RWPE1 (cell line): ENCODE results near the gene CHD5.
"Not testable (repeated sequence)": the region's sequence is repeated elsewhere in the genome, so short reads cannot be mapped to it uniquely, and the experiment has no call there.

Experiments
- CTCF ChIA-PET: fragments of 350-600 bp; sonication (Branson Sonifier 250); formaldehyde crosslinking; extraction: SDS; loops from one replicate; lab custom pipeline; 2021; lab: Yijun Ruan, JAX
- POLR2A ChIA-PET: fragments of 400-600 bp; formaldehyde crosslinking; extraction: SDS; loops from one replicate; lab custom pipeline; 2020; ENCODE audit warnings: antibody characterized with exemption; ENCODE audit not compliant: low non-redundant PET; lab: Yijun Ruan, JAX
- DNase-seq: peaks from one replicate; pipeline ENCODE4 v3.0.0; 2012; ENCODE audit warnings: low spot score
- H3K27ac ChIP-seq: fragments of 450-650 bp; 2 replicates; pipeline ENCODE4 v1.5.1; 2017
- CTCF ChIP-seq: fragments of 450-650 bp; conservative IDR thresholded peaks from 2 replicates; pipeline ENCODE4 v1.5.1; 2017; ENCODE audit warnings: low read depth, mild to moderate bottlenecking

Gene CHD5

GRCh38 chr1:6069573-6069972 is 110.5 kb downstream of the CHD5 start:
- CTCF ChIA-PET, result no interaction called here
- no peak for DNase-seq
- TF ChIP-seq CTCF, result no peak

GRCh38 chr1:6068932-6069331 is 111.2 kb downstream of the CHD5 start:
- ChIA-PET POLR2A (no interaction called here), CTCF (no interaction called here)
- TF ChIP-seq CTCF, result no peak
- no peak overlapping the region for H3K27ac ChIP-seq
- no peak for DNase-seq

More at GRCh38 chr1:6069573-6069972, 110.5 kb downstream of the CHD5 start:
- POLR2A ChIA-PET, result no interaction called here
- no peak overlapping the region for H3K27ac ChIP-seq

GRCh38 chr1:6068073-6068472 is 112.0 kb downstream of the CHD5 start:
- ChIA-PET CTCF (no interaction called here), POLR2A (no interaction called here)
- no peak for TF ChIP-seq CTCF
- no peak for DNase-seq
- H3K27ac ChIP-seq, result no peak overlapping the region

- ChIA-PET POLR2A (no interaction called here), CTCF (no interaction called here)
- DNase-seq, result no peak
- no peak for TF ChIP-seq CTCF
- H3K27ac ChIP-seq, result no peak overlapping the region
Observed at GRCh38 chr1:6066680-6067079, 113.4 kb downstream of the CHD5 start.

- no peak for DNase-seq
- POLR2A ChIA-PET, result no interaction called here
- no peak overlapping the region for H3K27ac ChIP-seq
- no peak for TF ChIP-seq CTCF
- CTCF ChIA-PET, result no interaction called here
Observed at GRCh38 chr1:6065093-6065858, 114.8 kb downstream of the CHD5 start.

GRCh38 chr1:6063532-6064053 is 116.5 kb downstream of the CHD5 start:
- CTCF ChIA-PET, DNase-seq, POLR2A ChIA-PET, H3K27ac ChIP-seq: not testable (repeated sequence)

- no peak for DNase-seq
- no peak for TF ChIP-seq CTCF
- H3K27ac ChIP-seq, result no peak overlapping the region
- CTCF ChIA-PET, result interaction anchor here (0.7 kb wide), 1 partner anchor 46 kb away, joined by 4 read pairs; no protein-coding TSS in a partner anchor
- POLR2A ChIA-PET, result no interaction called here
Observed at GRCh38 chr1:6062670-6063069, 117.5 kb downstream of the CHD5 start.
